Epithelial cell of esophagus (primary cell): ENCODE data around the gene ARL10.

Source experiments
- DNase-seq: peaks from one replicate; pipeline ENCODE4 v3.0.0; 2010; ENCODE audit warnings: low read depth
- H3K4me3 ChIP-seq: 2 replicates; pipeline ENCODE4 v1.5.1; 2011; ENCODE audit warnings: mild to moderate bottlenecking, low read length, control low read depth
- TF ChIP-seq, protein P1 (sequence below): IDR thresholded peaks from 2 replicates; pipeline ENCODE4 v1.5.1; 2011; ENCODE audit warnings: low read depth, mild to moderate bottlenecking, low read length, control low read depth, inconsistent platforms; ENCODE audit not compliant: insufficient read depth; ENCODE audit errors: missing control alignments

Gene ARL10

GRCh38 chr5:176337913-176338312 lies 27.4 kb upstream of the ARL10 start:
- no peak for DNase-seq

DNA sequence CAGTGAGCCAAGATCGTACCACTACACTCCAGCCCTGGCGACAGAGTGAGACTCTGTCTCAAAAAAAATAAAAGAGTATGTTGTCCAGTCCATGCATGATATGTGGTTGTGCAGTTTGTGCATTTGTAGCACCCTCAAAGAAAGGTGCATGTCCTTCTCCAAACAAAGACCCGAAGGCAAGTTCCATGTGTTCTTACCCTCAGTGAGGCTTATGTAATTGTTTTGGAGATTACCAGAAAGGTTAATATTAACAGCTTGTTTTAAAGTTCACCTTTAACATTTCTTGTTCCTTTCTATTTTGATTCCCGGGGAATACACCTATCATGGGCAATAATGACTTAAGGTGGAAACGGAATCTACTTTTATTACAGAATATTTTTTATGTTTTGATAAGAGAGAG lies 26.0 kb upstream of the ARL10 start:
- TF ChIP-seq, protein P1, sequence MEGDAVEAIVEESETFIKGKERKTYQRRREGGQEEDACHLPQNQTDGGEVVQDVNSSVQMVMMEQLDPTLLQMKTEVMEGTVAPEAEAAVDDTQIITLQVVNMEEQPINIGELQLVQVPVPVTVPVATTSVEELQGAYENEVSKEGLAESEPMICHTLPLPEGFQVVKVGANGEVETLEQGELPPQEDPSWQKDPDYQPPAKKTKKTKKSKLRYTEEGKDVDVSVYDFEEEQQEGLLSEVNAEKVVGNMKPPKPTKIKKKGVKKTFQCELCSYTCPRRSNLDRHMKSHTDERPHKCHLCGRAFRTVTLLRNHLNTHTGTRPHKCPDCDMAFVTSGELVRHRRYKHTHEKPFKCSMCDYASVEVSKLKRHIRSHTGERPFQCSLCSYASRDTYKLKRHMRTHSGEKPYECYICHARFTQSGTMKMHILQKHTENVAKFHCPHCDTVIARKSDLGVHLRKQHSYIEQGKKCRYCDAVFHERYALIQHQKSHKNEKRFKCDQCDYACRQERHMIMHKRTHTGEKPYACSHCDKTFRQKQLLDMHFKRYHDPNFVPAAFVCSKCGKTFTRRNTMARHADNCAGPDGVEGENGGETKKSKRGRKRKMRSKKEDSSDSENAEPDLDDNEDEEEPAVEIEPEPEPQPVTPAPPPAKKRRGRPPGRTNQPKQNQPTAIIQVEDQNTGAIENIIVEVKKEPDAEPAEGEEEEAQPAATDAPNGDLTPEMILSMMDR, result no peak
- DNase-seq, result no peak

More at GRCh38 chr5:176337913-176338312, 27.4 kb upstream of the ARL10 start:
- no peak overlapping the region for H3K4me3 ChIP-seq
- TF ChIP-seq, protein P1, result no peak

DNA sequence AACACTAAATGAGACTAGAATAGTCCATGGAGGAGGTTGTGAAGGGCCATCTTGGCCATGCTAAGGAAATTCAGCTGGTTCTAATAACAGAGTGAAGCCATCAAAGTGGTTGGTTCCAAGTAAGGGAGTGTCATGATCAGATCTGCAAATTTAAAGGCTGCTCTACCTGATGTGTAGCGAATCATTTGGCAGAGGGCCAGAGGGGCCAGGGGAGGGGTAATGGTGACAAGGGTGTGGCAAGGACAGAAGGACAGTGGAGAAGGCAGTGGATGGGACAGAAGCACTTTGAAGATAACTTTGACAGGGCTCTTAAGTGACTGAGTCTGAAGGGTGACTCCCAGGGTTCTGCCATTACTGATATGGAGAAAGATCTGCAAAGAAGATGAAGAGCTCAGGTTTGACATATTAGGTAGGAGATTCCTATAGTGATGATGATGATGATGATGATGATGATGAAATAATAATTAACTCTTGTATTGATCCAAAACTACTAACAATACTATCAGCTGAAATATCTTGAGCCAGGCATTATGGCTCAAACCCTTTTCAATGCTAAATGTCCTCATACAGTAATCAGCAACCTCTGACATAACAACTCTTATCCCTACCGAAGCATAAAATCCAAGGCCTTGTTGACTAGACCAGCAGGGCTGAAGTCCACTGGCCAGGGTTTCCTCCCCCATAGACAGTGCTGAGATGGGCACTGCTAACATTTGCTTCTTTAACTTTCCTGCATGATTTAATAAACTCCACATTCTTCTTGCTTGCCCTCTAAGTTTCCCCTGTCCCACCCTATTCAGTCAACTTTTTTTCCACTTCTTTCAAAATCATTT lies 23.7 kb upstream of the ARL10 start:
- DNase-seq, result no peak
- no peak overlapping the region for H3K4me3 ChIP-seq
- TF ChIP-seq, protein P1, result no peak

More for the DNA sequence above, 26.0 kb upstream of the ARL10 start:
- no peak overlapping the region for H3K4me3 ChIP-seq

DNA sequence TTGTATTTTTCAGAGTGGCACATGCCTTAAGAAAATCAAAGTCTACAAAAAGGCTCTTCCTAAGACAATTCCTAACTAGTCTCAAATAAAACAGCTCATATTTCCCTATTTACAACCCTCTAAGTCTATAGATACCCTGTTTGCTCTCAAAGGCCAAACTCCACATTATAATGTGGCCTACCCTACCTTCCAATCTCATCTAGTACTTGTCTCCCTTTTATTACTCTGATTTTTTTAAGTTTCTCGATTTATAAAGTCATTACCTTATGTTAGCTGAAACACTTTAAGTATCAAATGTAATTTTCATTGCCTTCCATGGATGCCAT lies 23.2 kb upstream of the ARL10 start:
- H3K4me3 ChIP-seq, result no peak overlapping the region
- TF ChIP-seq, protein P1, result no peak
- DNase-seq, result no peak

GRCh38 chr5:176342766-176343458 lies 22.4 kb upstream of the ARL10 start:
- H3K4me3 ChIP-seq, result no peak overlapping the region
- TF ChIP-seq, protein P1, result no peak
- DNase-seq, result no peak

GRCh38 chr5:176350416-176350815 lies 14.9 kb upstream of the ARL10 start:
- no peak overlapping the region for H3K4me3 ChIP-seq
- TF ChIP-seq, protein P1, result no peak

More at GRCh38 chr5:176350416-176350815, 14.9 kb upstream of the ARL10 start:
- DNase-seq, result no peak
